HCT116 (cell line): ENCODE measurements around the gene CYB5A. TPM values are rescaled to one million over a fixed set of nuclear protein-coding genes. Genes with fewer than 3 reads are reported as not detected.

Experiments
- ATAC-seq: fragments of 200-7000 bp; cut with Tn5 transposase; 2 replicates; pipeline ENCODE4 v1.9.1; 2020; ENCODE audit warnings: mild to moderate bottlenecking, moderate library complexity
- BruUV-seq: library from RNA; stranded (reverse); fragments of 400-500 nt; replicated peaks from 2 replicates; lab custom pipeline; 2021; lab: Mats Ljungman, UMichigan
- CTCF ChIA-PET: fragments of 300-600 bp; sonication (Branson Sonifier 250); formaldehyde crosslinking; loops from one replicate; lab custom pipeline; 2021; ENCODE audit warnings: antibody characterized with exemption; lab: Charles Lee
- POLR2A ChIA-PET: fragments of 300-600, 350-600 bp; sonication (Branson Sonifier 250); formaldehyde crosslinking; loops from one replicate; lab custom pipeline; 2021; ENCODE audit warnings: antibody characterized with exemption; lab: Charles Lee
- RAD21 ChIA-PET, 2 experiments: fragments of 300-600 bp; sonication (Branson Sonifier 250); formaldehyde crosslinking; loops; one replicate each; lab custom pipeline; 2023; ENCODE audit warnings: low total read pairs in 2 of 2; ENCODE audit not compliant: uncharacterized antibody in 2 of 2, unreplicated experiment in 2 of 2, low non-redundant PET in 1 of 2; lab: Charles Lee
- DNase-seq: peaks from one replicate; pipeline ENCODE4 v3.0.0-alpha.2; 2010; ENCODE audit warnings: low read depth, low spot score
- H2AFZ ChIP-seq: fragments of 200-600 bp; shearing (Covaris generic), sonication (generic); 2 replicates; pipeline ENCODE4 v1.6.1; 2017; ENCODE audit warnings: low read depth, mixed run types, mixed read lengths, antibody characterized with exemption, low read length; ENCODE audit not compliant: poor library complexity, severe bottlenecking
- H3K27ac ChIP-seq: 2 replicates; pipeline ENCODE4 v1.5.1; 2012; ENCODE audit warnings: low read depth, low read length
- H3K27me3 ChIP-seq: fragments of 200-600 bp; sonication (generic); 2 replicates; pipeline ENCODE4 v1.6.1; 2016; ENCODE audit warnings: mixed run types, low read length, mixed read lengths; ENCODE audit not compliant: insufficient read depth
- H3K36me3 ChIP-seq, 2 experiments: fragments of 200-500 bp in 1 of 2; fragments of 200-600 bp in 1 of 2; sonication (Bioruptor generic) in 1 of 2; sonication (generic) in 1 of 2; 2 replicates each; pipeline versions ENCODE4 v1.5.1 to v1.6.1; 2014 to 2016; ENCODE audit warnings: low read length in 2 of 2, inconsistent platforms in 1 of 2, mixed read lengths in 1 of 2, mixed run types in 1 of 2; ENCODE audit not compliant: insufficient read depth in 2 of 2, control insufficient read depth in 1 of 2
- H3K4me1 ChIP-seq, 2 experiments: fragments of 200-600 bp in 1 of 2; sonication (generic) in 1 of 2; 2 replicates each; pipeline versions ENCODE4 v1.5.1 to v1.6.1; 2012 to 2017; ENCODE audit warnings: low read length in 2 of 2, inconsistent platforms in 1 of 2, mild to moderate bottlenecking in 1 of 2, mixed read lengths in 1 of 2, mixed run types in 1 of 2, moderate library complexity in 1 of 2; ENCODE audit not compliant: insufficient read depth in 2 of 2, control insufficient read depth in 1 of 2
- H3K4me2 ChIP-seq: fragments of 200-600 bp; sonication (generic); 2 replicates; pipeline ENCODE4 v1.6.1; 2017; ENCODE audit warnings: mixed run types, low read length, mixed read lengths
- H3K4me3 ChIP-seq, 2 experiments: fragments of 200-600 bp in 1 of 2; sonication (generic) in 1 of 2; replicated peaks in 1 of 2; 2 replicates each; pipeline ENCODE4 v1.5.1; 2011 to 2016; ENCODE audit warnings: low read length in 2 of 2, control low read depth in 1 of 2, low read depth in 1 of 2, mild to moderate bottlenecking in 1 of 2, mixed read lengths in 1 of 2, mixed run types in 1 of 2
- H3K79me2 ChIP-seq: fragments of 200-600 bp; sonication (generic); 2 replicates; pipeline ENCODE4 v1.6.1; 2017; ENCODE audit warnings: mild to moderate bottlenecking, mixed run types, low read length, moderate library complexity, mixed read lengths; ENCODE audit not compliant: insufficient read depth
- H3K9ac ChIP-seq: fragments of 200-600 bp; sonication (generic); 2 replicates; pipeline ENCODE4 v1.6.1; 2016; ENCODE audit warnings: low read length, mixed read lengths
- H3K9me2 ChIP-seq: fragments of 200-600 bp; sonication (generic), shearing (Covaris generic); 2 replicates; pipeline ENCODE4 v1.6.1; 2017; ENCODE audit warnings: mixed run types, mild to moderate bottlenecking, moderate library complexity; ENCODE audit not compliant: insufficient read depth
- H3K9me3 ChIP-seq, 2 experiments: fragments of 200-500 bp in 1 of 2; fragments of 200-600 bp in 1 of 2; sonication (Bioruptor generic) in 1 of 2; sonication (generic) in 1 of 2; 2 replicates each; pipeline ENCODE4 v1.6.1; 2014 to 2017; ENCODE audit warnings: low read length in 2 of 2, mixed read lengths in 2 of 2, inconsistent platforms in 1 of 2, low read depth in 1 of 2, mild to moderate bottlenecking in 1 of 2, mixed run types in 1 of 2, moderate library complexity in 1 of 2; ENCODE audit not compliant: control insufficient read depth in 1 of 2, insufficient read depth in 1 of 2
- H4K20me1 ChIP-seq: fragments of 200-600 bp; sonication (generic), shearing (Covaris generic); 2 replicates; pipeline ENCODE4 v1.6.1; 2017; ENCODE audit warnings: mixed run types, mild to moderate bottlenecking, moderate library complexity; ENCODE audit not compliant: insufficient read depth
- CBX3 ChIP-seq: IDR thresholded peaks from 2 replicates; pipeline ENCODE4 v1.6.1; 2012; ENCODE audit warnings: low read depth
- CEBPB ChIP-seq: IDR thresholded peaks from 2 replicates; pipeline ENCODE4 v1.6.1; 2012; ENCODE audit warnings: low read depth
- CTCF ChIP-seq, 3 experiments: fragments of 200-600 bp in 1 of 3; sonication (generic) in 1 of 3; IDR thresholded peaks in 2 of 3; conservative IDR thresholded peaks in 1 of 3; 2 replicates each; pipeline ENCODE4 v1.5.1; 2012 to 2017; ENCODE audit warnings: low read depth in 2 of 3, low read length in 2 of 3, antibody characterized with exemption in 1 of 3, borderline replicate concordance in 1 of 3, control low read depth in 1 of 3, mild to moderate bottlenecking in 1 of 3, mixed read lengths in 1 of 3, mixed run types in 1 of 3, moderate library complexity in 1 of 3; ENCODE audit not compliant: insufficient read depth in 1 of 3
- EGR1 ChIP-seq: IDR thresholded peaks from 2 replicates; pipeline ENCODE4 v1.6.1; 2012; ENCODE audit warnings: low read depth
- EZH2 ChIP-seq: fragments of 200-600 bp; sonication (generic); IDR thresholded peaks from 2 replicates; pipeline ENCODE4 v1.6.1; 2017; ENCODE audit warnings: antibody characterized with exemption, mixed run types
- EZH2phosphoT487 ChIP-seq: fragments of 200-600 bp; IDR thresholded peaks from 2 replicates; pipeline ENCODE4 v1.6.1; 2018; ENCODE audit warnings: antibody characterized with exemption, borderline replicate concordance
- POLR2A ChIP-seq: IDR thresholded peaks from 2 replicates; pipeline ENCODE4 v1.7.0; 2011; ENCODE audit warnings: borderline replicate concordance; ENCODE audit not compliant: insufficient read depth, insufficient read length; ENCODE audit errors: extremely low read depth
- RAD21 ChIP-seq: IDR thresholded peaks from 2 replicates; pipeline ENCODE4 v1.6.1; 2012; ENCODE audit warnings: low read depth, mild to moderate bottlenecking
- SIN3A ChIP-seq: IDR thresholded peaks from 2 replicates; pipeline ENCODE4 v1.6.1; 2012; ENCODE audit warnings: low read depth
- SRF ChIP-seq: IDR thresholded peaks from 2 replicates; pipeline ENCODE4 v1.6.1; 2012; ENCODE audit warnings: low read depth
- TCF7L2 ChIP-seq: IDR thresholded peaks from 2 replicates; pipeline ENCODE4 v1.7.0; 2011; ENCODE audit warnings: borderline replicate concordance, inconsistent platforms; ENCODE audit not compliant: insufficient read depth, insufficient read length; ENCODE audit errors: extremely low read depth
- YY1 ChIP-seq: IDR thresholded peaks from 2 replicates; pipeline ENCODE4 v1.6.1; 2011; ENCODE audit warnings: low read length, low read depth, moderate library complexity, mild to moderate bottlenecking; ENCODE audit not compliant: insufficient replicate concordance; ENCODE audit errors: extremely low read depth
- ZFX ChIP-seq: fragments of 450-650 bp; IDR thresholded peaks from 2 replicates; pipeline ENCODE4 v1.6.1; 2017
- ZNF274 ChIP-seq: fragments of 200-500 bp; sonication (Bioruptor generic); IDR thresholded peaks from 2 replicates; pipeline ENCODE4 v1.6.1; 2014; ENCODE audit warnings: mild to moderate bottlenecking, low read depth, low read length, inconsistent platforms
- intact Hi-C: fragments of 100-400 bp; cut with micrococcal nuclease; formaldehyde crosslinking; loops from 2 replicates; pipeline ENCODE4 v1.10.0; 2022
- total RNA-seq: library from RNA; stranded (reverse); gene quantifications from one replicate; pipeline ENCODE4 v1.2.1, GENCODE V29; 2021; ENCODE audit not compliant: unreplicated experiment
- TF ChIP-seq, protein P1 (sequence below): IDR thresholded peaks from 2 replicates; pipeline ENCODE4 v1.6.1; 2011; ENCODE audit warnings: mild to moderate bottlenecking, low read length, moderate library complexity; ENCODE audit not compliant: insufficient replicate concordance; ENCODE audit errors: extremely low read depth

CYB5A gene
- total RNA-seq, 1 experiment from 2014 or later, result 37.7 TPM

GRCh38 chr18:74314759-74315463, 23.1 kb upstream of the CYB5A start:
- intact Hi-C loops, result no loop called here
- Histone ChIP-seq H2AFZ (no peak overlapping the region), H3K9me3 (no peaks in the 10 kb centered on the region; a peak in 1 of 4 replicates), H3K27me3 (no peaks in the 10 kb centered on the region), H3K27ac (no peak overlapping the region), H3K4me3 (no peak overlapping the region), H3K4me2 (no peak overlapping the region), H3K79me2 (no peaks in the 10 kb centered on the region), H3K9me2 (no peaks in the 10 kb centered on the region), H3K4me1 (peaks cover 0 to 7% of the 10 kb centered on the region in 2 experiments; a peak in 1 of 4 replicates), H4K20me1 (no peaks in the 10 kb centered on the region), H3K36me3 (no peaks in the 10 kb centered on the region), H3K9ac (no peak overlapping the region)
- BruUV-seq, result no TSS peak
- RAD21 ChIA-PET, result interaction anchor here in 1 of 2 experiments (0.5 kb wide), 1 partner anchor 110 kb away, joined by 3 read pairs; no protein-coding TSS in a partner anchor
- TF ChIP-seq ZFX, result no peak
- TF ChIP-seq, protein P1, sequence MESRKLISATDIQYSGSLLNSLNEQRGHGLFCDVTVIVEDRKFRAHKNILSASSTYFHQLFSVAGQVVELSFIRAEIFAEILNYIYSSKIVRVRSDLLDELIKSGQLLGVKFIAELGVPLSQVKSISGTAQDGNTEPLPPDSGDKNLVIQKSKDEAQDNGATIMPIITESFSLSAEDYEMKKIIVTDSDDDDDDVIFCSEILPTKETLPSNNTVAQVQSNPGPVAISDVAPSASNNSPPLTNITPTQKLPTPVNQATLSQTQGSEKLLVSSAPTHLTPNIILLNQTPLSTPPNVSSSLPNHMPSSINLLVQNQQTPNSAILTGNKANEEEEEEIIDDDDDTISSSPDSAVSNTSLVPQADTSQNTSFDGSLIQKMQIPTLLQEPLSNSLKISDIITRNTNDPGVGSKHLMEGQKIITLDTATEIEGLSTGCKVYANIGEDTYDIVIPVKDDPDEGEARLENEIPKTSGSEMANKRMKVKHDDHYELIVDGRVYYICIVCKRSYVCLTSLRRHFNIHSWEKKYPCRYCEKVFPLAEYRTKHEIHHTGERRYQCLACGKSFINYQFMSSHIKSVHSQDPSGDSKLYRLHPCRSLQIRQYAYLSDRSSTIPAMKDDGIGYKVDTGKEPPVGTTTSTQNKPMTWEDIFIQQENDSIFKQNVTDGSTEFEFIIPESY, result no peak
- no peak for TF ChIP-seq SRF
- TF ChIP-seq EZH2, result no peak
- TF ChIP-seq EZH2phosphoT487, result no peak
- TF ChIP-seq POLR2A, result no peak
- no peak for TF ChIP-seq EGR1
- TF ChIP-seq YY1, result no peak
- no peak for TF ChIP-seq SIN3A
- TF ChIP-seq CEBPB, result no peak
- TF ChIP-seq CTCF (IDR thresholded peaks at IDR 0.05 in 2 of 3, conservative IDR thresholded peaks at IDR 0.05 in 1 of 3; ENCODE audit: borderline replicate concordance in 1 of 3, insufficient read depth in 1 of 3, low read depth in 2 of 3, low read length in 2 of 3), result no peak
- no peak for TF ChIP-seq TCF7L2
- TF ChIP-seq ZNF274, result no peak
- TF ChIP-seq CBX3, result no peak
- no peak for TF ChIP-seq RAD21
- DNase-seq (no peak), ATAC-seq (no peak)
- POLR2A ChIA-PET, result no interaction called here
- CTCF ChIA-PET, result no interaction called here
